HK-2 (cell line): ENCODE measurements around the gene TTLL11.

ENCODE experiments used
- DNase-seq: peaks from one replicate; pipeline ENCODE4 v3.0.0-alpha.2; 2018; ENCODE audit not compliant: unreplicated experiment

TTLL11 gene

DNA sequence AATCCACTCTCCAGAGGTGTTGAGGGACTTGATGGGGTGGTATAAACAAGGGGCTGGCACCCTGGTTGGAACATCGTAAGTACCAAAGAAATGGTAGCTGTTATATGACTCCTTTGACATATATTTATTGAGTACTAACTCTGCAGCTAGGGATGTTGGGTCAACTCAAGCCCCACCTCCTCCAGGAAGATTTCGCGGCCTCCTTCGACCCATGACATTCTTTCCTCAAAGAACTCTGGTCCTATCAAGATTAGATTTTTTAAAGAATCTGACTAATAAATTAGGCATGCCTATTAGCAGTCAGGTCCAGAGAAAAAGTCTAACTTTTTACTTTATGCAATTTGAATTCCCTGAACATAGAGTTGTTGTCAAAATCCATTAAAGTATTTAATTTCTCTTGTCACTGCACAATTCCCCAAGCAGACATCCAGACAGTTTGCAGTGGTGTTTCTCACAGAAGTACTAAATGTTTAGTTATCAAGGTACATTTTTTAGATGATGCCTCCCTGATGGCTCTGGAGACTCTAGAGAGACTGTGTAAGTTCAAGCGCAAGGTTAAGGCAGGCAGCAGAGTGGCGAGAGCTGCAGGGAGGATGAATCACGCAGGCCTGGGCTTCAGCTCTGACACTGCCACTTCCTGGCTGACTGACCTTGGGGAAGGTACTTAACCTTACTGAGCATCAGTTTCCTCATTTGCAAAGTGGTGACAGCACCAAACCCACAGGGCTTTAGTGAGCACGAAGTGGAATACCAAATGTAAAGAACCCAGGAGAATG lies 209.6 kb downstream of the TTLL11 start:
- peak; percentile 45 for DNase-seq

DNA sequence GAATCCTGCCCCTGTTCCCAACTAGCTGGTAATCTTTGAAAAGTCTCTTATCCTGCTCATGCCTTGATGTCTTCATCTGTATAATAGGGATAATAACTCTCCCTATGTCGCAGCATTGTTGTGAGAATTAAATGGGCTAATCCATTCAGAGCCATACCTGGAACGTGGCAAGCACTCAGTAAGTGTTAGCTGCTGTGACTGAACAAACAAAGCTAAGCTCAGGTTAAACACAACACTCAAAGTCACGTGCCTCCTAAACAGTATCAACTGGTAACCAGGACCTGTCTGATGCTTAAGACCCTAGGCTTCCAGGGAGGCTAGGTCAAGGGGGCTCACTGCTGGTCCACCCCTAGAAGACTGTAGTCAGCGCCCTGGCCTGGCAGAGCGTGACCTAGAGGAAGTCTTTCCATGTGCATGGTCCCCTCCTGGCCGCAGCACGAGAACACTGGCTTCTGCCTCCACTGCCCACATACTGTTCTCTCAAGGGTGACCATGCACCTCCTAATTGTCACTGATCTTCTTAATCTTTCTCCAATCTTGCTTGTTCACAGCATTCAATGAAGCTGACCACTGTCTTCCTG lies 211.1 kb downstream of the TTLL11 start:
- DNase-seq, result no peak

DNA sequence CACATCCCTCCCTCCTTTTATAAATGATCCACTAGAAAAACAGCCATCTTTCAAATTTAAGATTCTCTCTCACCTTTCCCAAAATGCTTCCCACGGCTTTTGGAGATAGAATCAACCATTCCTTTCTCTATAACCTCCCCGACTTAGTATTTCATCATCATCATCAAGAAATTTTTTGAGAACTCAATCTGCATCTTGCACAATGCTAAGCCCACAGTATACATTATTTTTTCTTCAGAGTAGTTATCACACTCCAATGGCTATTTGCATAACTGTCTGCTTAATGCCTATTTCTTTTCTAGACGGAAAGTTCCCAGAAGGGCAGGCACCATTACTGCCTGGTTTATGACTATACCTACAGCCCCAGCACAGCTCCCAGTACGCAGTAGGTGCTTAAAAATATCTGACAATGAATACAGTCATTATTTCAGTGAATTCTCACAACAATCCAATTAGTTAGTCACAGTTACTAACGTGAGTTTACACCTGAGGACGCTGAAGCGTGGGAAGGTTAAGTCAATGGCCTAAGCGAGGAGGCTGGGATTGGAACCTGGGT lies 212.7 kb downstream of the TTLL11 start:
- no peak for DNase-seq

DNA sequence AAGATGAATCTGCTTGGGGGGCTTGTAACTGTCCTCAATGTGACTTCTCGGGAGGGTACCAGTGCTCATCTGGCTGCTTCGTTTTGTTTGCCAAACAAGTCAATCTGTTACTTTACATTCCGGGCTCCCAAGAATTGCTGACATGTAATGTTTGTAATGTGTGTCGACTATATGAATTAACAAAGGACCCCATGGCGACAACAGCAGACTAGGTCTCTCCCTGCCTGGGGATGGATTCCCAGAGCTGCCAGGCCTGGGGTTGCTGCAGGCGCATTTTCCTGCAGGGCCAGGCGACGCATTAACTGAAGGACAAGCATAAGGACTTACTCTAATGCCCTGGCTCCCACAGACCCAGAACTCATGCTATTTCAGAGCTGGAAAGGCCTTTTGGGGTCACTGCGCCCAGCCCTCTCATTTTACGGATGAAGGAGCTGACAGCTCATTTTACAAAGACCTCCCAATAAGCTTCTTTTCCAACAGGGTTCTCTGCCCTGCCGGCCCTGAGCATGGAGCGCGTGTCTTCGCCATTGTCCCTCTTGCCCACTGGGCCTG lies 214.8 kb downstream of the TTLL11 start:
- DNase-seq, result no peak

DNA sequence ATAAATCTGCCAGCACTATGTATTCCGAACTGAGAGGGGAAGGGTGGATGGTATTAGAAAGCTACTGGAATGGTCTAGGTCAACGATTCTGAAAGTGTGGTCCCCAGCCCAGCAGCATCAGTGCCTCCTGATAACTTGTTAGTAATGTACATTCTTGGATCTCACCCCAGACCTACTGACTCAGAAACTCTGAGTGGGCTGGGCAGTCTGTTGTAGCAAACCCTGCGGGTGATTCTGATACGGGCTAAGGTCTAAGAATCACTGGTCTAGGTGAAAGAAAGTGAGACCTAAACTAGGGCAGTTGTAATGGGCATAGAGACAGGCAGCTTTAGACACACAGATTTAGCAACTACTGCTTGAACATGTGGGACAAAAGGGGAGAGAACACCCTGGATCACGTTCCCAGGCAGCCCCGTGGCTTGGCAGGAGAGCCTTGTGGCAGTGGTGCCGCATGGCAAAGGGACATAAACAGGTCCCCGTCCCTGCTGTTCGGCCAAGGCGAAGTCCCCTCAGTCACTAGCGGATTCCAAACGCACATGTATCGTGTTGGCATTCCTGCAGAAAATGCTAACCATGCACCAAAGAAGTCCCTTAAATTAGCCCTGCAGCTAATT lies 216.3 kb downstream of the TTLL11 start:
- no peak for DNase-seq

DNA sequence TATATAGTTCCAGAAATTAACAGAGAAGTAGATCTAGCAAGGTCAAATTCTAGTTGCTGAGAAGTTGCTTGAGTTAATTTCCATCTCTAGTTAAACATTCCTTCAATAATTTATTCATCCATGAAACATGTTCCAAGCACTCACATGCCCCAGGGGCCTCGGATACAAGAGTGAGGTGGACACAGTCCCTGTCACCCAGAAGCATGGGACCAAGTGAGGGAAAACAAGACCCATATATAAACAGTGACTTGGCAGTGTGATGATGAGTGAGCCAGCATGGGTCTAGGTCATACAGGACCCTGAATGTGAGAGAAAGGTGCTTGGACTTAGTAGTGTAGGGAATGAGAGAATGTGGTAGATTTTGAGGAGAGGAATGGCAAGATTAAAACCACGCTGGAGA lies 216.9 kb downstream of the TTLL11 start:
- no peak for DNase-seq

DNA sequence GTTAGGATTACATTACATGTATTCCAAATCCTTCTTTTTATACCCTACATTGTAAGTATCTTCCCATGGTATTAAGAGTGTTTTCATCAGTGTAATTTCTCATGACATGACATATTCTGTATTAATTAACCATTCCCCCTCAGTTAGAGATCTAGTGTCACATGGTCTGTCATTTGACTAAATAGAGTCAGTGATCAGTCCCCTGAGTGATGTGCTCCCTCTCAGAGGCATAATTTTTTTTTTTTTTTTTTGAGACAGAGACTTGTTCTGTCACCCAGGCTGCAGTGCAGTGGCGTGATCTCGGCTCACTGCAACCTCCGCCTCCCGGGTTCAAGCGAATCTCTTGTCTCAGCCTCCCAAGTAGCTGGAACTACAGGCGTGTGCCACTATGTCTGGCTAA lies 218.6 kb downstream of the TTLL11 start:
- no peak for DNase-seq

DNA sequence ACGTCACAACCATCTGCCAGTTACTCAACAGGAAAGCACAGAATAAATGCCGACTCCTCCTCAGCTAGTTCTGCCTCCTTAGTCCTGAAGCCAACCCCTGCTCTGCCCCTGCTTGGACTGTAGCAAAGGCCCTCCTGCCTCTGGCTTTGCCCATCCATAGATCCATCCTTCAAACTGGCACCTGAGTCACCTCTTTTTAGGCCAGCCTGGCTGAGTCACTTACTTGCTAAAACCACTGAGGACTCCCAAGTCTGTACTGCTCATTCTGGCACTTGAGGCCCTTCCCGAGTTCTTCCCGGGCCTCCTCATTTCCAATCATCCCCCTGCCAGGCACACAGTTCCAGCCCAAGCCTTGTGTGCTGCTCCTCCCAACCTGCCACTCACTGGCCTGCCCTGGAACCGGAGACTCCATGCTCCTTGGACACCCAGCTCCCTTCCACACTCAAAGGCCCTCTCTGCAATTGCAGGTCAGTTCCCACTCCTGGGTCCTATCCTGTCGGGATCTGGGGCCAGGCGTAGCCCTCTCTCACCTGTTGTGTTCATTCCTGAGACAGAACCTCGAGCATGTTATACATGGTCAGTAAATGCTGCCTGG lies 221.6 kb downstream of the TTLL11 start:
- no peak for DNase-seq

DNA sequence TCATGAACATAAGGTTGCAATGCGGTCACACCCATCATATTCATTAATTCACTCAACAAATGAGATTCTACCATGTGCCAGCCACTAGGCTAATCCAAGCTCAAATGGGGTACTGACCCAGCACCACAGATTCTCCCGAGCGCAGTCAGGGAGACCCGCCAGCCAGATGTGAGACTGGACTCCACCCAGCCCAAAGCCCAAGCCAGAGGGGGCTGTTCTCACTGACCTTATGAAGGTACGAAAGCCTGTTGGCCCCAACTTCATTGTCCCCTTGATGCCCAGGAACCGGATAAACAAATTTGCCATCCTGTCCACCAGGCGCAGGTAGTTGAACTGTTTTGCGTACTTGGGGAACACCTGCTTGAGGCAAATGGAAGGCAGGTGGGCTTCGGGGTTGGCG lies 222.8 kb downstream of the TTLL11 start:
- no peak for DNase-seq

DNA sequence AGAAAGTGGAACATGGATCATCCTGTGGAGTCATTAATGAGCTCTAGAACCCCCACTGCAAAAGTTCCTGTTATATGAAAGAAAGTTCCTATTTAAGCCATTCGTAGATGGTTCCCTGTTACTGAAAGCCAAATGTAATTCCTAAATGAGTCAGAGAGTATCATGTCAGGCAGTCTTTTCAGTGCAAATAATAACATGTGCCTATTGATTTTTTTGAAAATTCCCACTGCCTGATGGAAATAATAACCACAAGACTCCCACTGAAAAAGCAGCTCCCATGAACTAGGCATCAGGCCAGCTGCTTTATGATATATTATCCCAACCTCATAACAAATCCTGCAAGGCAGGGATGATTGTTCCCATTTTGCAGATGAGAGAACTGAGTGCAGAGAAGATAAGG lies 224.5 kb downstream of the TTLL11 start:
- no peak for DNase-seq

DNA sequence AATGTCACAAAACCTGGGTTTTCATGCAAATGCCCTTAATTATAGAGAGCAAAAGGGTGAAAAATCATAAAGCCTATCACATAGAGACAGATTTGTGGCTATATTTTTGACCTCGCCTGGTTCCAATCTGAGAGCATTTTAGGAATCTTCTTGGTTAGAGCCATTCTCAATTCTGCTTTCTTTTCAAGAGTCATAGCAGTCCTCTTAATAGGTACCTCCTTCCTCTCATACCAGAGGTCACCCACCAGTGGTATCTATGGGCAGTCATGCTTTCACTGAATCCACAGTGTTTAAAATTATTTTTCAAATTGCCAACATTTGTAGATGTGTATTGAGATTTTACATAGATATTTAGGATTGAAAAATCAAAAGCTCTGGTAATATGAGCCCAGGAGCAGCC lies 226.2 kb downstream of the TTLL11 start:
- no peak for DNase-seq

DNA sequence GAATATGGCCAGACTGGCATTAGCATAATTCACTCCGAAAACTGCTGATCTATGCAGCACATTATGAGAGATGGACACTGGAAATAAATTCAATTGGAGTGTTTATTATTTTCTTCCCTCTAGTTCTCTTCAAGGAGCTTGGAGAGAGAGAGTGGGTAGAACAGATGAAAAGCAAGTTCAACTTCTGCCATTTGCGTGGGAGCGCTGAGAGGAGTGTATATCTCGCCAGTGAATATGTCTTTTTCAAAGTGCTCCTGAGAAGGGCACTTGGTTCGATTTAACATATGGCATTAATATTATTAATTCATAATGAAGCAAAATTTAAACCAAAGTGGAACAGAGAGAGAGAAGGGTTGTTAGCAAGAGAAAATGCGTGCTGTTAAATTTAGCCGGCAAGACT lies 227.2 kb downstream of the TTLL11 start:
- no peak for DNase-seq

DNA sequence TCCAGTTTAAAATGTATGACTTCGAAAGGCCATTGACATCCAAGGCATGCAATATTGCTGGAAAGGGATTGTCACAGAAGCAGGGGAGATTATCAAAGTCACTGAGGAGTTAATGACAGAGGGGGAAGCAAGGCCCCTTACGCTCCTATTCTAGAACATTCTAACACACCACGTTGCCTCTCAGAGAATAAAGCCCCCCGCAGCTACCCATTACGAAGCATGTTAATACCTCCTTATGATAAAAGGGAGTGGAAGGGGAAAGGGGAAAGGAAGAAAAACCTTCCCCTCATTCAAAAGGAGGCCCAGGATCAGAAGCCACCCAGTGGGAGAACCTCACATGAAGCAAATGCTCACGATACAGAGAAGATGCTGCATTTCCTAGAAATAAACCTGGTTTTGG lies 228.0 kb downstream of the TTLL11 start:
- DNase-seq, result no peak

DNA sequence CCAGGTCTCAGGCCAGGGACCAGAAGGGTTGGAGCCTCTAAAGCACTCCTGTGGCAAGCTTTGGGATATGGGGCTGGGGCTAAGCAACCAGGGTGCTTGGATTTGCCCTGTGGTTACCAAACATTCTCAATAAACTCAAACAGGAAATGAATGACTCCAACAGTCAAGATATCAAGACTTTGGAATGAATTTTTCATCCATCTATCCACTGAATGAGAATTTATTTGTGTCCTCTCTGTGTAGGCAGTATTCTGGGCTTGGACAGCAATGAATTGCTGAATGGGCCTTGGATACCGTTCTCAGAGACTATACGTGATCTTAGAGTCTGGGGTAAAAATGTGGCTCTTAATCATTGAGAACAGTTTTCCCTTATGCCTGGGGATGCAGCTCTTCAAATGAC lies 229.2 kb downstream of the TTLL11 start:
- DNase-seq, result no peak

DNA sequence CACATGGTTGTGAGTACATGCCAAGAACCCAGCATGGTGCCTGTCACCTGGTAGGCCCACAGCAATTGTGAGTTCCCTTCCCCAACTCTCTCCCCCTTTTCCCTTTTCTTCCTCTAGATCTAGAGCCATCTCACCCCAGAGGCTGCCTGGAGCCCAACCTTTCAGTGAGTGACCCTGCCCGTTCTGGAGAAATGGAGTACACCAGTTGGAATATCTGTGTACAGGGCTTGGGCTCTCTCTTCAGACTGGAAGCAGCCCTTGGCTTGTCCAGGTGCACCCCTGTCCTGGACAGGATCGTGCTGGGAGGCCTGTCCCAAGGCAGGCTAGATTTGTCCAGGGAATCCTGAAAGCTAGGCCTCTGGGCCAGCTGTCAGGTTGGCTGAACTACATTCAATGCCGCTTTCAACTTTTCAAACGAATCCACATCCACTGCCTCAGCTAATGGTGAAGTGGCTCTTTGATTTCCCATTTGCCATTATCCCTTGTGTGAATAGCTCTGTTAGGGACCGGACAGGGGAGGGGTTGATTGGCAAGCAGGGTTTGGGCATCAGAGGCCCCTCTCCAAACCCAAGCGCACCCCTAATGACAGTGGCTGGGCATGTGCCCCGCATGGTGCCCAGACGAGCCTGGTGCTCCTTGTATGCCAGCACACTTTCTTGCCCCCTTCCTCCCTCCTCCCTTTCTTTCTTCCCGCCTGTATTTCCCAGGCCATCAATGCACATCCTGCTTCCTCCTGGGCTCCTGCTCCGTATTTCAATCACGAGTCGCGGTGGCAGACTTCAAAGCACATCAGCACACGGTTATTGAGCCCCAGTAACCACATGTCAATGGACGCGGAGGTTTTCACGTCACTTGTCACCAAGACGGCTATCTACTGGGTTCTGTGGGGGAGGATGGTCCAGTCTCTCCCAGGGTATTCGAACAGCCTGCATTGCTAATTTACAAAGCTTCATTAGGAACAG lies 230.5 kb downstream of the TTLL11 start:
- DNase-seq, result no peak

DNA sequence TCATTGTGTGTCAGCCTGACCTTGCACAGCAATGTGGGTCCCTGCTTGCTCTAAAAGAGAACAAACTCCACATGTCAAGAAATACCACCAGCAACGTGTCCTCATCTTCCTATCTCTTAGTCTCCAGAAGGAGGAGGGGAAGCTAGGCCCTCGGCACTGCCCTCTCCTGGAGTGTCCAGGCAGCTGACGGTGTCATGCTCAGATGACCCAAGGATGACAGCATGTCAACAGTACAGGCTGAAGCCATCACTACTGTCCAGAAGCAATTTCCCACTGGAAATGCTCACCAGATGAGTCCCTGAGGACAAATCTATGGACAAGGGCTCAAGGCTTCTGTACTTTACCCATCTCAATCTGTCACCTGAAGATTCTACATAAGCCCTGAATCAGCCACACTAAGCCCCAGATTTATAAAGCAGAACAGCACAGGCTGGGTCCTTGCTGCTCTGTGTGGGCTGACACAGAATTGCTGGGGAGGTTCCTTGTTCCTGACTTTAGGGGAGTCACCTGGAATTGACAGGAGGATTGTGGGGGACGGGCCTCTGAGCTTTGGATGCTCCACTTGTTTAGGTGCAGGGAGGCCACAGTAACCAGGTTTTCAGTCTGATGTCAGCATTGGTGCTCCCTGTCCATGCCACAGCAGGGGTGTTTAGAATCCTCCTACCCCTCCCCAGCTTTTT lies 231.5 kb downstream of the TTLL11 start:
- peak; percentile 35 for DNase-seq

DNA sequence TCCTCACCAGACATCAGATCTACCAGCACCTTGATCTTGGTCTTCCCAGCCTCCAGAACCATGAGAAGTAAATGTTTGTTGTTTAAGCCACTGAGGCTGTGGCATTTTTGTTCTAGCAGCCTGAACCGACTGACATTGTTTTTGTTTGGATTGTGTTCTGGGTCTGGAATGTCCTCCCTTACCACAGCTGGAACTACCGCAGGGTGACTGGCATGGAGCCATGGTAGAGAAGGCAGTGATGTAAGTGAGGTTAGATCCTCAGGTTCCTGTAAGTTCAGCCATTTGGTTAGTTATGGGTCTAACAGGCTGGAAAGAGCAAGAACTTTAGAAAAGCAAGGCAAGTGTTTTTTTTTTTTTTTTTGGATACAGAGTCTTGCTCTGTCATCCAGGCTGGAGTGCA lies 232.4 kb downstream of the TTLL11 start:
- DNase-seq, result no peak

DNA sequence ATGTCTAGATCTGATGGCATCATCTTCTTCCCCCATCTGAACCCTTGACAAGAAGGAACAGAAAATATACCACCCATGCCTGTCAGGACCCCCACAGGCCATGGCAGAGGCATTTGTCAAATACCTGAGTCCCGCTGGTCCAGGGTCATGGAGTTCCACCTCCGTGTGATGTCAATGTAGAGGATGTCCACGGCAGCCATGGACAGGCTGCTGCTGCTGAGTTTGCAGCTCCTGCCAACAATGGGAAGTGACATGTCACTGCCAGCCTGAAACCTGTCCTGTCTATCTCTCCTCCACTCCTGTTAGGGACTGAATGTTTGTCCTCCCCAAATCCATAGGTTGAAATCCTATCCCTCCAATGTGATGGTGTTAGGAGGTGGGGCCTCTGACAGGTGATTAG lies 232.9 kb downstream of the TTLL11 start:
- DNase-seq, result no peak

DNA sequence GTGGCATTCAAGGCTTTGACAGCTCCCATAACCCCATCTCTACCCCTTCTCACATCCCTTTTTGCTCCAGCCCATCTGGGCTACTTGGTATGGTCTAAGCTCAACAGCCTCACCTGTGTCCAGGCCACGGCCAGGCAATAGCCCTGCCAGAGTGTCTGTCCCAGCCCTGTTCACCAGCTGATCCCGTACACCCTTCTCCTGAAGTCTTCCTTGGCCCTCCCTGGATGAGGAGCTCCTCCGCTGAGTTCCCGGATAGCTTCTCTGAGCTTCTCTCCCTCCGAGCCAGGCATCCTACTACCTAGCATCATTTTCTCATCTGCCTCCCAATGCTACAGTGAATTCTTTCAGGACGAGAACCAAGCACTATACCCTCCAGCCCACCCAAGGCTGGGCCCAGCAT lies 233.5 kb downstream of the TTLL11 start:
- DNase-seq, result no peak

DNA sequence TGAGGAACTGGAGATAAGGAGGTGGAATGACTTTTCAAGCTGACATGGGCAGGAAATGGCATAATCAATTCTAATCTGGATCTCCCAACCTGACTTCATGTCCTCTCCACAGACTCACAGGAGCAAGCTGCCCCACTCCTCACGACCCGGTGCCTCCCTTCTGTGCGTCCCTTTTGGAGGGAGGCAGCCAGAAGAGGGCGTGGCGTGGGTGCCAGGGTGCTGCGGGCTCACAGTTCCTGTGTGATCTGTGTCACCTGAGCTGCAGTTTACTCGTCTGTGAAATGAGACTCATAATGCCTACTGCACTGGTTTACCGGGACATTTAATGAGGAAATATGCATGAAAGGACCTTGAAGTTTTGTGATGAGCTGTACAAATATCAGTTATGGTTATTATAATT lies 234.3 kb downstream of the TTLL11 start:
- DNase-seq, result no peak

DNA sequence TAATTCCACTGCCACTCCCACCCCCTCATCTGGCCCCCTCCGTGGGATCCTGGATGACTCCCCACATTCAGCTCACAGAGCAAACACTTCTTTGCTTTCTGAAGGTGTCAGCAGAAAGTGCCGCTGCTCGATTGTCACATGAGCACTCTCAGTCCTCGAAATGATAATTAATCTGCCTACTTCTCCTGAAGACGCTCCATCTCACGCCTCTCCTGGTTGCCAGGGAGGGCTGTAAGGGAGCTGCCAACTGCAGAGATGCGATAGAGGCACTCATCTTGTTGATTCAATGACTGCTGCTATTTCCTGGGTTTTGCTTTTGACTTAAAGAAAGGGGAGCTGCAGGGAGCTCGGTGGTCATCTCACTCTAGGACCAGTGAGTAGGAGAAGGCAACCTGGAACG lies 235.2 kb downstream of the TTLL11 start:
- no peak for DNase-seq
